Effector CD8-positive, alpha-beta T cell (primary cell): ENCODE measurements around the gene PON2.

Source experiments
- DNase-seq: peaks from one replicate; lab custom pipeline; 2025; lab: John Stamatoyannopoulos, UW

PON2 gene

DNA sequence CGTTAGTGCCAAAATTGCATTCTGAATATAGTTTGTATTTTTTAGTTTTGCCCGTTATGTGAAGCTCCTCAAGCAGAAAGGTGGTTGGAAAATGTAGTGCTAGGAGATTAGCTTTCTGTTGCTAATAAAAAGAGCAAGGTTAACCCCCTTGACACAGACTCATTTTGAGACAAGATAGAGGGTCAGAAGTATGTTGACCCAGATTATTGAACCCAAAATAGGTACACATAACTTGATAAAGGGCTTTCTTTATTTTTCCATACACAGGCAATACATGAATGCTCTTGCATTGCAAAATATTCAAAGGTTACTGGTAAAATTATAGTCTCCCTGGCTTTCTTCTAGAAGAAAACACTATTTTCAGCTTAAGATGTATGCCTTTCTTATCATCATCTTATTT lies 10.0 kb upstream of the PON2 start:
- no peak for DNase-seq

DNA sequence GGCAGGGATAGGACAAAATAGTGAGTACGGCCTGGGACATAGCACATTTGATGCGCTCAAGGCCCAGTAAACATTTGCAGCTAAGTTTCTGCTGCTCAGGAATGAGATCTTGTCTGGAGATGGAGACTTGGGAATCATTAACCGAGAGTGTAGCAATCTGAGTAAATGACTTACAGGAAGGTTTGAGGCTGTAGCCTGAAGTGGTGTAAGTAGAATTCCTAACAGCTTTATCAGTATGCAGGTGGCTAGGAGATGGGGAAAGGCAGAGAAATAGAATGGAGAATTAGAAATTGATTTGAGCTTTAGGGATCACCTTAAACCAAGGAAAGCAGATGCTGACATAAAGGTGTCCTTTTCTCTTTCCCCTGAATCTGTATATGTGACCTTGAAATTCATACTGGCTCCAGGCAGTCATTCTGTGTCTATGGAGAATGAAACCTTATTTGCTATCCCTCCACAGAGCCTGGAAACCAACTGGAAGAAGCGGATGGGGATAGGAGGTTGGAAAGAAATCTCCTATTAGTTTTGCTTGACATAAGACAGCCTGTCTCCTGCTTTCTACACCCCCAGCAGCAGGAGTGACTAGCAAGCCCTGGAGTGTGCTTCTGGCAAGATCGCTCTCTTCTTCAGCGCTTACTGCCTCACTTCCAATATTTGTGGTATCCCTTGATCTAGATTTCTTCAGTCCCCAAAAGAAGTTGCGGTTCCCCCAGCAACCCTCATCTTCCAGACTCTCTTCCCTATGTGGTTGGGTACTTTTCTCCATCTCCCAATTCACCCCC lies 6.4 kb upstream of the PON2 start:
- no peak for DNase-seq

DNA sequence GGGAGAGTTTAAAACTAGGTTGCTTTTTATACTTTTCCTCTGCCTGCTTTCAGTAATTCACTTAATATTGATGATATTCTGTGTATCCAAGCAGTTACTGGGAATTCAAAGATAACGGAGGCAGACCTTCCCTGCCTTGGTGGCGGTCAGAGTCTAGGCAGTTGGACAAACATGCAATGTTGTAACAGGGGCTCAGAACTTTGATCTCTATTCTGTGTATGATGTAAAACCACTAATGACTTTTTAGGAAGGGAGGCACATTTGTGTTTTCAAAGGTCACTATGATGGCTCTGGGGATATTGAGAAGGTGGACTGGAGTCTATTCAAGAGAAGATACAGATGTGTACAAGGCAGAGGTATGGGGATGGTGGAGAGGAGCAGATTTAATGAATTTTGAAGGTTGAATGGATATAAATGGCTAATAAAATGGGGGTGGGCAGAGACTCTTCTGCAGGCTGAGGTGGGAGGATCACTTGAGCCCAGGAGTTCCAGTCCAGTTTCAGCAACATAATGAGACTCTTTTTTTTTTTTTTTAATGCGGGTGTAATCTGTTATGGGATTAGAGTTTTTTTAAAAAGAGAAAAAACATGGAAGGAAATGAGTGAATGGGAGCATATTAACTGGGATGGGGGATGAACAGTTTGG lies 5.7 kb upstream of the PON2 start:
- DNase-seq = no peak

DNA sequence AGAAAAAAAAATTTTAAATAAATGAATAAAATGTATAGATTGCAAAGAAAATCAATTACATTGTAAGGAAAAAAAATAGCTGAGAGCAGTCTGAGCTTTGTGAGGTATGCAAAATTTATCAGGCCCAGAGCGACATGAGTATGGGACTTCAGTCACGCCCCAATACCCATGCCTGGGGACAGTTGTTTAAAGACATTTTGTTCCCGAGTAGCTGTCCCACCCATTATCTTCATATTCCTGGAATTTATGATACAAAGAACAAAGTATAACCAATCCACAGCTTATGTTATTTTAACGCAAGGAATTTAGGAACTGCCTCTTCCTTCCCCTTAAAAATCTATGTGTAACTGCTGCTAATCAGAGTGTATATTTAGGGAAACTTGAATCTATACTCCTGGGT lies 1.6 kb upstream of the PON2 start:
- DNase-seq = no peak

DNA sequence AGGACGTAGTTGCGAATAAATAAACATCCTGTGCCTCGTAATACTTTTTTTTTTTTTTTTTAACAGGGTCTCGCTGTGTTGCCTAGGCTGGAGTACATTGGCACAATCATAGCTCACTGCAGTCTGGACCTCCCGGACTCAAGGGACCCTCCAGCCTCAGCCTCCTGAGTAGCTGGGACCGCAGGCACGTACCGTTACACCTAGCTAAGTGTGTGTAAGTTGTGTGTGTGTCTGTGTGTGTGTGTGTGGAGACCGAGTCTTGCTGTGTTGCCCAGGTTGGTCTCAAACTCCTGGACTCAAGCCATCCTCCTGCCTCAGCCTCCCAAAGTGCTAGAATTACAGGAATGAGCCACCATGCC lies 573 bp upstream of the PON2 start:
- no peak for DNase-seq

DNA sequence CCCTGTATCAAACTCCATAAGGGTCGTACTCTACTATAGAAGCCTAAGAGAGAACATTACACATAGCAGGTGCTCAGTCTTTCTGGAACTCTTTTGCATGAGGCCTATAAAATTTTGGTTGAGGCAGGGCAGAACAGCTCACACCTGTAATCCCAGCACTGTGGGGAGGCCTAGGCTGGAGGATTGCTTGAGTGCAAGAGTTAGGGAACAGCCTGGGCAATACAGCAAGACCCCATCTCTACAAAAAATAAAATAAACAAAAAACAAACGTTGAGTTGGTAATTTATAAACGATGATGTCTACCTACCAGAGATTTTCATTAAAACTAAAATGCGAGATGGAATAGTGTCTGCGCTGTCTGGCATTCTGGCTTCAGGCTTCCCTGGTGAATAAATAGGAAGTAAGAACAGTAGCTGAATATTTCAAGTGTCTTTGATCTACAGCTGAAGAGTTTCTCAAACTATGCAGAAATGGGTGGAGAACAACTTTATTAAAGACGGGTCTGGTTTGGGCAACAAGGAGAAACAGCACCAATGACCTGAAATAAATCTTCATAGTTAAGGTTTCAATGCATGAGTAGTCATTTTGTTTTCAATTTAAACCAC lies 774 bp downstream of the PON2 start:
- DNase-seq = no peak

DNA sequence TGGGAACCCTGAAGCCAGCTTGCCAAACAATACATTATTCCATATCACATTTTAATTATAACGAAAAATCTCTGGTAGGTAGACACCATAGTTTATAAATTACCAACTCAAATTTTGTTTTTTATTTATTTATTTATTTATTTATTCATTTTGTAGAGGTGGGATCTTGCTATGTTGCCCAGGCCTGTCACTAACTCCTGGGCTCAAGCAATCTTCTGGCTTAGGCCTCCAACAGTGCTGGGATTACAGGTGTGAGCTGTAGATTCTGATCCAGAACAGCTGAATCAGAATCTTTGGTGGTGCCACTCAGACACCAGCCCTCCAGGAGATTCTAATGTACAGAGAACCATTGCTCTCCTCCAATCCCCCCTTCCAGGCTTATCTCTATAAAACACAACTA lies 1.7 kb downstream of the PON2 start:
- DNase-seq = no peak

DNA sequence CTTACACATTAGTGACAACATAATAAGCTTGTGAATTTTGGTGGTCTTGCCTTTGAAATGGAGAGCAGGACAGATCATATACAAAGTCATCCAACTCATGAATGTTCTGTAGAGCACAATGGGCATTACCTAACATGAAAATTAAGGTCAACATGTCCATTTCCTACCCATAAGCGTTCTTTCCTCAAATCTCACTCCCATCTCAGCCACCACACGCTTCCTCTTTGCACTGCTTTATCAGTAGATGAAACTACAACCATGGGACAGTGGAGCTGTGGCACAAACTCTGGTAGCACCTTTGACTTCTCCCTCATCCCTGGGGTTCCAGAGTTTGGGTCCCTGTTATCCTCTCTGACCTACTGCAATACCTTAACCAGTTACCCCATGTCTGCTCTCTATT lies 2.2 kb downstream of the PON2 start:
- DNase-seq = no peak

DNA sequence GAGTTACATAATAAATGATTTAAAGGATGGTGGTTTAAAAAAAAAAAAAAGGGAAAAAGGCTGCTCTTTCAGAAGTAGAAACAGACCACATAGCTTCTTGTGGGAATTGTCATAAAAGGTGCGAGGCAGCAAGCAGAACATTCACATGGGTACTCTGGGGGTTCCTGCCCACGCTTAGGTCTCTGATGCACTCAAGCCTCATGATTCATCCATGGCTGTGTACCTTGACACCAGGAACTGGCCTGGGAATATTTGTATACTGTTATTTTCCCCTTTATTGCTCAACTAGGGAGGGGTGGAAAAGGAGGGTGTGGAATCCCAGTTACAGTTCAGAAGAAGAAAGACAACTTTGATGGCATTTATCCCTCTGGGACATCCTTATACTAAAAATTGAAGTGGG lies 4.0 kb downstream of the PON2 start:
- no peak for DNase-seq

DNA sequence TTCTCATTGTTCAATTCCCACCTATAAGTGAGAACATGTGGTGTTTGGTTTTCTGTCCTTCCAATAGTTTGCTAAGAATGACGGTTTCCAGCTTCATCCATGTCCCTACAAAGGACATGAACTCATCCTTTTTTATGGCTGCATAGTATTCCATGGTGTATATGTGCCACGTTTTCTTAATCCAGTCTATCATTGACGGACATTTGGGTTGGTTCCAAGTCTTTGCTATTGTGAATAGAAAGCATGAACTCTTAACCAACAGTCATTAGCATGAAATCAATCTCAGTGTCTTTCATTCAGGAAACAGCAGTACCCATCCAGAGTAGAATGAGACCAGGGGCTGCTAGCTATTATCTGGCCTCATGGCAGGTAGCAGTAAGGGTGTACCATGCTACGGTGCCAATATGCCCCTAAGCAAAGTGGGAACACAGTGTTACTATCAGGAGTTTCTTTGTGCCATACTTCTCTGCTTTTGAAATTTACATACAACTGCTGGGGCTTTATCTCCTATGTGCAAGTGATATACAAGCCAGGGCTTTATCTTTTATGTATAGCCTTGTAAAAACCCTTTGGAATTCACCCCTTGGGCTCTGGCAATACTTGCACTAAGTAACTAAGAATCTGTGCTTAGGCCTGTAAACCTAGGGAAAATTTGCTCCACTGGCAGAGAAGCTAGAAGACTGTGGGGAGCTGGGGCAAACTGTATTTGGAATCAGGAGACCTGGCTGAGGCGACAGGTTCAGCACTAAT lies 5.4 kb downstream of the PON2 start:
- no peak for DNase-seq

DNA sequence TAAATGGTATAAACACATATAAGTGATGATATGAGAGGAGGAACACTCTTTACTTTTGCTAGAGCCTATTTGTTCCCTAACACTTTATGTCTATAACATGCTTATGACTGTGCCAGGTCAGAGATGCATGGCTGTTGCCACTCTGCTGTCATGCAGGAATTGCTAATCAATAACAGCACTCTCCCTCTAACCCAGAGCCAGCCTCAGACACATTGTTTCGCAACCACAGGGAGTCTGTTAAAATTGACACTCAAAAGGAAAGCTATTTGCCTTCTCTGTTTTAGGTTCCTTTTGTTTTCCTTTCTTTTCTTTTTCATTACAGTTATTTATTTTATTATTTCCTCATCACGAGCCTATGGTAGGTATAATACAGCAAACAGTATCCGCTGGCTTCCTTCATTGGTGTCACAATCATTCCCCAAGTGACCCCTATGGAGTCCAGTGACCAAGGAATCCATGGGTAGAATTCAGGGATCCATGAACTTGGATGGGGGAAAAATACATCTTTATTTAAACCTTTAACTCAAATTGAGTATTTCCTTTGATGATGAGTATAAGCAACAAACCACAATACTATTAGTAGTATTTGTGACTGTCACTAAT lies 6.8 kb downstream of the PON2 start:
- DNase-seq = no peak

DNA sequence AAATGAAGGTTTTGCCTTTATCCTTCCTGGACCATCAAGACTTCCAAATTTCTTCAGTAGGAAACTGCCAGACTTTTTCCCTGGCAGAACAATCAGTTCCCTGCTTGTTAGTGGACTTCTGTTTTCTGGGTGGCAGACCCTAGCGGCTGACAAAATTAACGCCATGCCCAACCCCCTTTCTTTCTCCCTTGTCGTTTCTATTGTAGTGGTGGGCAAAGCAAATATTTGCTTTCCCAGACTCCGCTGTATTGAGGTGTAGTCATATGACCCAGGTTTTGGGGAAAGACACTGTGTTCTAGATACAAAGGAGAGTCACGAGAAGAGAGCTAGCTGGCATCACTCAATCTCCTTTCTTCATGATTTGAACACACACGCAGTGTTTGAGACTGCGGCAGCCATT lies 7.7 kb downstream of the PON2 start:
- DNase-seq = no peak

DNA sequence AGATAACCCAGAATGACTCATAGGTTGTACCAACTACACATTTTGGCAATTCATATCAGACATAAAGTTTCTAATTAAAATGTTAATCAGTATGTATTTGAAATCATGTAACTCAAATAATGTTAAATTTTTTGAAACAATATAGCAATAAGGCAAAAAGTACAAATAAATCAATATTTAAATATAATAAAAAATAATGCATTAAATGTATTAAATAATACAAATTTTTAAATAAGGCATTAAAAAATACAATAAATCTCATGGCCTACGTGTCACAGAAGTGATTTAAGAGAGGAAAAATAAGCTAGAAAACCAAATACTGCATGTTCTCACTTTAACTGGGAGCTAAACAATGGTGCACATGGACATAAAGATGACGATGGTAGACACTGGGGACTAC lies 9.1 kb downstream of the PON2 start:
- no peak for DNase-seq

DNA sequence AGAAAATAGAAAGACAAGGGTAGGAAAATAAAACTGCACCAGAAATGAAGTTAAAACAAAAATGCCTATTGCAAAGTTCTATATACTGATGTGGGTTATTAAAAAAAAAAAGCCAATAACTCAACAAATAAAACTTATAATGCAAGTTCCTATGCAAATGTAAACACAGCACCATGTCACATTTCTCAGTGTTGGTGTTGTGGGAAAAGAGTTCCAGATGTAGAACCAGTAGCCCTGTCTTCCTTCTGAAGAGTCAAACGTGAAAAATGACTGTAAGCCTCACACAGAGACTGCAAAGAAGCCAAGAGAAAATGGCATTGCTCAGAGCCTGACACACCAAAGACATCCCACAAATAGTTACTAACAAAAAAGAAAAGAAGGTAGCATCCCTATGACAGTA lies 10.1 kb downstream of the PON2 start:
- no peak for DNase-seq

DNA sequence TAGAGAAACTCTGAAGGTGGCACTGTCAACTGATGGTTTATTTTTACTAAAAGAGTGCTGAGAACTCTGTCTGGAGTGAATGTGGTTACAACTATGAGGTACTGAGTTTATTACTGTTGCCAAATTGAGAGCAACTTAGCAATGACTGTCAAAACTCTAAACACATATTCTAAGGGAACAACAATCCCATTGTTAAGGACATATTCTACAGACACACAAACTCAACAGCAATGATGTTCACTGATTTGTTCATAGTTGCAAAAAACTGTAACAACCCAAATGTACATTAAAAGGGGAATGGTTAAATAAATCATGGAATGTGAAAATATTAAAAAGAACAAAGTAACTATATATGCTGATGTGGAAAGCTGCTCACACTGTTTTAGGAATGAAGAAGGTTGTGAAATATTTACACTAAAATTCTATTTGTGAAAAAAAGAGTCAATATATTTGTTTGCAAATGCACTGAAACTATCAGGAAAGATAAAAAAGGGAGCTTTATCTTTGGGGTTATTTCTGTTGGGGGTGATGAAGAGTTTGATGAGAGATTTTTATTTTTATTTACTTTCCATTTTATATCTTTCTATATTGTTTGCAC lies 12.9 kb downstream of the PON2 start:
- DNase-seq = no peak

DNA sequence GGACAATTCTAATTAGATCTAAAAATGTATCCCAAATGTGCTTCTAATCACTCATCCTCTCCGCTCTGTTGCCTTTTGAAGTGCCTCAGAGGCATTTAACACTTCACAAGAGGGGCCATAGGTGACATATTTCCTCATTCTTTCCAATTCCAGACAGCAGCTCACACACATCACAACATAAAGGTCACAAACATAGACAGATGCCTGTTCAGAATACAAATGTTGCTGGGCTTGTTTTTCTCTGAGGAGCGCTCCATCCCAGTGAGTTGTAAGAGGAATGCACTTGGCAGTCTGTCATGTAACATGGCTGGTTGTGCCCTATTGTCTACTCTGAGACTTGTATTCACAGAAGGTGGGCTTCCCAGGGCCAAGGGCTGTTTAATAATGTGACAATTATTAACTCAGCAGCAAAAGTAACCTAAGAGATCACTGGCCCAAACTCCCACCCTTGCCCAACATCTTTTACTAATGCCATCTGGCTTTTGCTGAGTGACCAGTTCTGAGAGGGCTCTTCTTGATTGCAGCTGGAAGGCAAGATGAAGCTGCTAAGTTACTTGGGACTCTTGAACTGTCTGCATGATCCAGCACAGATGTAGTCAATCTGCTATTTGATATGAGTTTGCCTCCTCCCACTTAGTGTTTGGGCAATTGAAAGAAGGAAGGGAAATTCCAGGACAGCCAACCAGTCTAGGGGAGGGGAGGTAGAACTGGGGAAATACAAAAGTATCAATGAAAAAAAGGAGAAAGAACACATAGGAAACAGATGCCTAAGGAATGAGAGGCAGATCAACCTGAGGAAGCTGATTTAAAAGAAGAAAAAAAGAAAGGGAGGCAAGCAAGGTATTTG lies 13.6 kb downstream of the PON2 start:
- no peak for DNase-seq

DNA sequence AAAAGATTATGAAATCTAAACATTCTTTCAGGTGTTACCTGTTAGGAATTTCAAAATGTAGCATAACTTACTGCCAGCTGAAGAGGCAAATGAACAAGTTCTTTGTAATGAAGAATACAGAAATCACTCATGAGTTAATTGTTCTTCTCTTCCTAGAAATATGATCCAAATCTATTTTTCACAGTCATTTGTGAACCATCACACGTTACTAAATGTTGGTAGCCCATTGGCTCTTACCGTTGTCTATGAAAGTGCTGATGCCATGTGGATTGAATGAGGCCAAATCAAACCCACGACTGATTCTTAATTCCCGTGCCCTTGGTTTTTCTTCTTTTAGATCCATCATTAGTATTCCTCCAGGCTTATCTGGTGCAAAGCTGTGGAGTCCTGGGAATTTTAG lies 22.8 kb downstream of the PON2 start:
- DNase-seq = no peak

DNA sequence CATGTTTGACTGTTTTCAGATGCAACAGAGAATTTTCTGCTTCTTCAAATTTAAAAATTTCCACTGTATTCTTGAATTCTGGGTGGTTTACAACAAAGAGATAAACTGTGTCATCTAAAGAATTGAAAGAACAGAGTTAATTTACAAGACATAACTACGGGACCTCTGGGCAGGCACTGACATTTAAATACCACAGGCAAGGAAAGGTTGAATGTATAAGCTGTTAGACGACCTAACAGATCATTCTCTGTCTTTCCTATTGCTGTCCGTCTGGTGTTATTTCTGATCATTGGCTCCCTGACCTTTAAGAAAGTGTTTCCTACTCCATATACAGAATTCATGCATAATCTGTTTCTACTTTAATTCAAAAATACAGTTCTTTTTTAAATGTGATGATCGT lies 23.2 kb downstream of the PON2 start:
- no peak for DNase-seq

DNA sequence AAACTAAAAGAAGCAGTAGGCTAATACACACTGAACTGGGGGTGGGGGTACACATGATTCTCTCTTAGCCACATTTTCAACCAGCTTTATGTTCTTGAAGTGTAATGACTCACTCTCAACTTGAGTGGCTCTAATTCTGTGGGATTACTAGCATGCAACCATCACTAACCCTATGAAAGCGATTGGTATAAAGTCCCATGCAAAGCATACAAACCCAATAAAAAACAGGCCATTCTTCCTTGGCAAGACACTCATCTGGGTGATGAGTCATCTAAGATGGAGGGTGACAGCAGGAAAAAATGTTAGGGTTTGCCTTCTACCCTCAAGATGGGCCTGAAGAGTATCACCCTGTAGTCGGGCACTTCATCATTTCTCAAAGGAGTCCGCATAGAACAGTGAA lies 23.8 kb downstream of the PON2 start:
- no peak for DNase-seq

DNA sequence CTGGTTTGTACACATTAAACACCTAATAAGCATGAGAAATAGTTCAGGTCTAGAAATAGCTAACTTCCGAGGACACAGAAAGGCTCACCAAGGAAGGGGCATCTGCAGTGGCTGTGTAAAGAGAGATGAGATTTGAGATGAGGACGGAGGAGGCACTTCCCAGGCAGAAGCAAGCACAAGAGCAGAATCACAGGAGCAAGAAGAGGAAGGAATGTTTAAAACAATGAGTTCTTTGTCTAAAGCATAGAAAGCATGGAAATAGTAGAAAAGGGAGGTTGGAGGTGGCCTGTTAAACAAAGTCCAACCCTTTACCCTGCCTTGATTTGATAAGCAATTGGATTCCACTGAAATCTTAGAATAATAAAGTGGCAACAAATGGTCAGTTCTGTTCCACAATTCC lies 27.1 kb downstream of the PON2 start:
- DNase-seq = no peak

DNA sequence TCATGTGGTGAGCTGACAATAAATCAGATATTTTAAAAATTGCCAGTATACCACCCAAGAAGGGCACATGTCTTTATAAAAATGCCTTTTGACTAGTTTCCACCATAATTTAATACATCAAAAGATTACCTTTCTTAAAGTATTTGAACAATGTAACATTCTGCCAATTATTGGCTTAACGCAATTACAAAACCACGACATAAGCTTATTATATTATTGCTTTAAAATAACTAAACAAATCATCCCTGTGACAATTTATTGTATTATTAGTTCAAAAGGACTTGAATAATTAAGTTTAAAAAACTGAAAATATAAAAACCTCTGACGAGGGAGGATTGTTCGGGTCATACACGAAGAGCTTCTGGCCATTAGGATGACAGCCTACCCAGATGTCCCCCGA lies 29.0 kb downstream of the PON2 start:
- DNase-seq = no peak
